Measurements from ENCODE around the gene KRT34.

KRT34 gene

GRCh38 chr17:41391535-41391934 is 9.4 kb upstream of the KRT34 start:
- no peak for DNase-seq
- peaks cover 0 to 25% of the 10 kb centered on the region in 2 experiments for H3K27me3 ChIP-seq (ENCODE audit: control insufficient read depth in 1 of 2, insufficient read depth in 1 of 2, low read length in 2 of 2)
- no peak overlapping the region for H2BK12ac ChIP-seq (ENCODE audit: low read length in 2 of 2)
- no peak overlapping the region for H3K14ac ChIP-seq (ENCODE audit: low read length in 2 of 2)
- no peak overlapping the region for H3K4me2 ChIP-seq (ENCODE audit: low read length, poor library complexity, severe bottlenecking)
- H3K9me3 ChIP-seq (ENCODE audit: control insufficient read depth, low read length) = no peaks in the 10 kb centered on the region
- H3K18ac ChIP-seq (ENCODE audit: low read depth in 1 of 2, low read length in 2 of 2) = no peak overlapping the region
- H4K8ac ChIP-seq (ENCODE audit: low read length) = no peak overlapping the region
- H2AFZ ChIP-seq (ENCODE audit: low read depth, low read length) = no peak overlapping the region
- no peak overlapping the region for H3K9ac ChIP-seq (ENCODE audit: low read length)
- no peak overlapping the region for H2BK5ac ChIP-seq (ENCODE audit: low read depth, low read length, poor library complexity, severe bottlenecking)
- no peak overlapping the region for H3K4me3 ChIP-seq (ENCODE audit: insufficient read depth in 1 of 2, low read depth in 1 of 2, low read length in 2 of 2)
- no peak overlapping the region for H2BK15ac ChIP-seq (ENCODE audit: low read depth, poor library complexity, severe bottlenecking)
- peaks cover 4% of the 10 kb centered on the region for H3K4me1 ChIP-seq (ENCODE audit: control insufficient read depth, insufficient read depth, low read depth, low read length)
- H2AK5ac ChIP-seq (ENCODE audit: low read length, severe bottlenecking) = no peak overlapping the region
- H3K23ac ChIP-seq (ENCODE audit: low read length in 2 of 2) = no peak overlapping the region
- WGBS = no CpG with 5 or more reads among the region's 2 CpGs
- H3K4ac ChIP-seq (ENCODE audit: low read depth in 1 of 2, low read length in 2 of 2) = no peak overlapping the region
- no peak overlapping the region for H3K27ac ChIP-seq (ENCODE audit: low read length, poor library complexity, severe bottlenecking)
- no peak overlapping the region for H4K91ac ChIP-seq (ENCODE audit: low read length)
- no peaks in the 10 kb centered on the region for H3K79me1 ChIP-seq (replicated peaks; ENCODE audit: low read length, poor library complexity, severe bottlenecking)
- no peaks in the 10 kb centered on the region for H3K36me3 ChIP-seq (ENCODE audit: control insufficient read depth in 1 of 2, insufficient read depth in 2 of 2, low read depth in 1 of 2, low read length in 2 of 2)
- no peak overlapping the region for H2BK120ac ChIP-seq (ENCODE audit: low read depth, low read length)

- Histone ChIP-seq H3K27me3 (ENCODE audit: control insufficient read depth in 1 of 2, insufficient read depth in 1 of 2, low read length in 2 of 2) (peaks cover 0 to 15% of the 10 kb centered on the region in 2 experiments), H2BK120ac (ENCODE audit: low read depth, low read length) (no peak overlapping the region), H2BK15ac (ENCODE audit: low read depth, poor library complexity, severe bottlenecking) (no peak overlapping the region), H3K27ac (ENCODE audit: low read length, poor library complexity, severe bottlenecking) (no peak overlapping the region), H3K23ac (ENCODE audit: low read length in 2 of 2) (no peak overlapping the region), H3K9ac (ENCODE audit: low read length) (no peak overlapping the region), H3K4me1 (ENCODE audit: control insufficient read depth, insufficient read depth, low read depth, low read length) (peaks cover 4% of the 10 kb centered on the region), H2AFZ (ENCODE audit: low read depth, low read length) (no peak overlapping the region), H2AK5ac (ENCODE audit: low read length, severe bottlenecking) (no peak overlapping the region), H3K4me2 (ENCODE audit: low read length, poor library complexity, severe bottlenecking) (no peak overlapping the region), H3K14ac (ENCODE audit: low read length in 2 of 2) (no peak overlapping the region), H2BK5ac (ENCODE audit: low read depth, low read length, poor library complexity, severe bottlenecking) (no peak overlapping the region), H3K79me1 (replicated peaks; ENCODE audit: low read length, poor library complexity, severe bottlenecking) (no peaks in the 10 kb centered on the region), H4K8ac (ENCODE audit: low read length) (no peak overlapping the region), H2BK12ac (ENCODE audit: low read length in 2 of 2) (no peak overlapping the region), H3K4me3 (ENCODE audit: insufficient read depth in 1 of 2, low read depth in 1 of 2, low read length in 2 of 2) (no peak overlapping the region), H3K4ac (ENCODE audit: low read depth in 1 of 2, low read length in 2 of 2) (no peak overlapping the region), H3K36me3 (ENCODE audit: control insufficient read depth in 1 of 2, insufficient read depth in 2 of 2, low read depth in 1 of 2, low read length in 2 of 2) (no peaks in the 10 kb centered on the region), H3K9me3 (ENCODE audit: control insufficient read depth, low read length) (no peaks in the 10 kb centered on the region), H4K91ac (ENCODE audit: low read length) (no peak overlapping the region), H3K18ac (ENCODE audit: low read depth in 1 of 2, low read length in 2 of 2) (no peak overlapping the region)
- DNase-seq = no peak
- 50% methylated on average over 6 of the region's 7 CpGs for WGBS
These were observed 8.4 kb upstream of the KRT34 start for GRCh38 chr17:41390411-41390938.

- no peak overlapping the region for H2BK5ac ChIP-seq (ENCODE audit: low read depth, low read length, poor library complexity, severe bottlenecking)
- no peak overlapping the region for H4K91ac ChIP-seq (ENCODE audit: low read length)
- H3K4me1 ChIP-seq (ENCODE audit: control insufficient read depth, insufficient read depth, low read depth, low read length) = no peaks in the 10 kb centered on the region
- H2AK5ac ChIP-seq (ENCODE audit: low read length, severe bottlenecking) = no peak overlapping the region
- H3K4ac ChIP-seq (ENCODE audit: low read depth in 1 of 2, low read length in 2 of 2) = no peak overlapping the region
- 91% methylated on average over 4 of the region's 4 CpGs for WGBS
- no peak overlapping the region for H3K4me3 ChIP-seq (ENCODE audit: insufficient read depth in 1 of 2, low read depth in 1 of 2, low read length in 2 of 2)
- H2AFZ ChIP-seq (ENCODE audit: low read depth, low read length) = no peak overlapping the region
- H3K9me3 ChIP-seq (ENCODE audit: control insufficient read depth, low read length) = no peaks in the 10 kb centered on the region
- no peak overlapping the region for H3K9ac ChIP-seq (ENCODE audit: low read length)
- H3K14ac ChIP-seq (ENCODE audit: low read length in 2 of 2) = no peak overlapping the region
- no peak overlapping the region for H3K4me2 ChIP-seq (ENCODE audit: low read length, poor library complexity, severe bottlenecking)
- H3K27me3 ChIP-seq (ENCODE audit: control insufficient read depth in 1 of 2, insufficient read depth in 1 of 2, low read length in 2 of 2) = peaks cover 0 to 9% of the 10 kb centered on the region in 2 experiments
- no peaks in the 10 kb centered on the region for H3K79me1 ChIP-seq (replicated peaks; ENCODE audit: low read length, poor library complexity, severe bottlenecking)
- no peak overlapping the region for H2BK120ac ChIP-seq (ENCODE audit: low read depth, low read length)
- H3K27ac ChIP-seq (ENCODE audit: low read length, poor library complexity, severe bottlenecking) = no peak overlapping the region
- H3K23ac ChIP-seq (ENCODE audit: low read length in 2 of 2) = no peak overlapping the region
- no peak overlapping the region for H4K8ac ChIP-seq (ENCODE audit: low read length)
- no peak overlapping the region for H2BK15ac ChIP-seq (ENCODE audit: low read depth, poor library complexity, severe bottlenecking)
- H3K18ac ChIP-seq (ENCODE audit: low read depth in 1 of 2, low read length in 2 of 2) = no peak overlapping the region
- H3K36me3 ChIP-seq (ENCODE audit: control insufficient read depth in 1 of 2, insufficient read depth in 2 of 2, low read depth in 1 of 2, low read length in 2 of 2) = no peaks in the 10 kb centered on the region
- DNase-seq = no peak
- no peak overlapping the region for H2BK12ac ChIP-seq (ENCODE audit: low read length in 2 of 2)
These were observed 5.6 kb upstream of the KRT34 start for GRCh38 chr17:41387670-41388069.

GRCh38 chr17:41386227-41386626 is 4.1 kb upstream of the KRT34 start:
- no peak for DNase-seq
- WGBS = no CpG with 5 or more reads among the region's 1 CpG
- Histone ChIP-seq H2AFZ (ENCODE audit: low read depth, low read length) (no peak overlapping the region), H3K4me1 (ENCODE audit: control insufficient read depth, insufficient read depth, low read depth, low read length) (no peaks in the 10 kb centered on the region), H3K79me1 (replicated peaks; ENCODE audit: low read length, poor library complexity, severe bottlenecking) (no peaks in the 10 kb centered on the region), H3K4me3 (ENCODE audit: insufficient read depth in 1 of 2, low read depth in 1 of 2, low read length in 2 of 2) (no peak overlapping the region), H4K8ac (ENCODE audit: low read length) (no peak overlapping the region), H4K91ac (ENCODE audit: low read length) (no peak overlapping the region), H3K23ac (ENCODE audit: low read length in 2 of 2) (no peak overlapping the region), H3K4ac (ENCODE audit: low read depth in 1 of 2, low read length in 2 of 2) (no peak overlapping the region), H3K14ac (ENCODE audit: low read length in 2 of 2) (no peak overlapping the region), H2AK5ac (ENCODE audit: low read length, severe bottlenecking) (no peak overlapping the region), H3K4me2 (ENCODE audit: low read length, poor library complexity, severe bottlenecking) (no peak overlapping the region), H2BK120ac (ENCODE audit: low read depth, low read length) (no peak overlapping the region), H2BK12ac (ENCODE audit: low read length in 2 of 2) (no peak overlapping the region), H2BK5ac (ENCODE audit: low read depth, low read length, poor library complexity, severe bottlenecking) (no peak overlapping the region), H3K36me3 (ENCODE audit: control insufficient read depth in 1 of 2, insufficient read depth in 2 of 2, low read depth in 1 of 2, low read length in 2 of 2) (no peaks in the 10 kb centered on the region), H3K27ac (ENCODE audit: low read length, poor library complexity, severe bottlenecking) (no peak overlapping the region), H3K27me3 (ENCODE audit: control insufficient read depth in 1 of 2, insufficient read depth in 1 of 2, low read length in 2 of 2) (peaks cover 0 to 9% of the 10 kb centered on the region in 2 experiments), H3K18ac (ENCODE audit: low read depth in 1 of 2, low read length in 2 of 2) (no peak overlapping the region), H2BK15ac (ENCODE audit: low read depth, poor library complexity, severe bottlenecking) (no peak overlapping the region), H3K9me3 (ENCODE audit: control insufficient read depth, low read length) (no peaks in the 10 kb centered on the region), H3K9ac (ENCODE audit: low read length) (no peak overlapping the region)

Measured in mesenchymal stem cell (in vitro differentiated cells and primary cell).